PFSK-1 (cell line): Measurements from ENCODE around the gene BIRC7.

Experiments used
- FOXP2 ChIP-seq: optimal IDR thresholded peaks from 2 replicates; pipeline ENCODE3; 2011; ENCODE audit warnings: borderline replicate concordance, control low read depth, inconsistent platforms; ENCODE audit not compliant: insufficient read depth; ENCODE audit errors: extremely low read length, extremely low read depth
- POLR2AphosphoS5 ChIP-seq: IDR thresholded peaks from 2 replicates; pipeline ENCODE4 v1.6.1; 2012; ENCODE audit warnings: low read depth, mild to moderate bottlenecking, control low read depth, low read length, moderate library complexity
- REST ChIP-seq, 2 experiments: IDR thresholded peaks; 2 replicates each; pipeline versions ENCODE4 v1.6.1 to v1.8.0; 2011 to 2012; ENCODE audit warnings: low read depth in 2 of 2, low read length in 2 of 2, control low read depth in 1 of 2, inconsistent platforms in 1 of 2, mild to moderate bottlenecking in 1 of 2, moderate library complexity in 1 of 2; ENCODE audit not compliant: insufficient read depth in 1 of 2
- SIN3A ChIP-seq: IDR thresholded peaks from 2 replicates; pipeline ENCODE4 v1.6.1; 2012; ENCODE audit warnings: mild to moderate bottlenecking, low read length, moderate library complexity, borderline replicate concordance; ENCODE audit not compliant: insufficient read depth
- TAF1 ChIP-seq: IDR thresholded peaks from 2 replicates; pipeline ENCODE4 v1.6.1; 2012; ENCODE audit warnings: low read length, control low read depth, borderline replicate concordance; ENCODE audit not compliant: insufficient read depth

The BIRC7 gene

DNA sequence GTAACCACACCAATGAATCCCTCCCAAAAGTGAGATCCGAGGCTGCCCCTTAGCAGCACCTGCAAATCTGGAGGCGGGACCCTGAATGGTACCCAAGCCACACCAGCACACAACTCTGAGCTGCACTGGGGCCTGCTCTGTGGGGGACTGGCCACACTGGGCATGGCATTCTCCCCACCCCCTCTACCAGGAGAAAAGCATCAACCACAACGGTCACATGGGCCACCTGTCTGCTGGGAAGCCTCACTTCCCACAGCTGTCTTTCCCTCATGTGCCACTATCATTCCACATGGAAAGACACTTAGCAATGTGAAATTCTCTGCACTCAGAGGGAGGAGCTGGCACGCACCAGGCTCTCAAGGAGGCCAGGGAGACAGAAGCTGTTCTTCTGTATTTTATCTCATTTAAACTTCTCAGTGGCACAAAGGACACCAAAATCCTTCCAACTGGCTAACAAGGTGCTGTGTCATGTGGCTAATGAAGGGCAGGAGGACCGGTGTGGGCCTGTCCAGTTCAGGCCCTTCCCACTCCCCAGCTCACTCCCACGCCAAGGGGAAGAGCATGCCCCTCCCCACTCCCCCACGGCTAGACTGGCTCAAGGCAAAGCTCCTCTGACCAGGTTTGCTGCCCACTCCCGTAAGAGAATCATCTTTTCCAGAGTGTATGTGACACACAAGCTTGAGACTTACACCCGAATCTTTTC lies 38.8 kb upstream of the BIRC7 start:
- TF ChIP-seq POLR2AphosphoS5 (no peak), REST (IDR thresholded peaks at IDR 0.05; ENCODE audit: insufficient read depth in 1 of 2, low read depth in 2 of 2, low read length in 2 of 2) (no peak), FOXP2 (no peak), SIN3A (no peak), TAF1 (no peak)

GRCh38 chr20:63198606-63199005 lies 37.1 kb upstream of the BIRC7 start:
- TF ChIP-seq FOXP2 (no peak), POLR2AphosphoS5 (no peak), SIN3A (no peak), REST (IDR thresholded peaks at IDR 0.05; ENCODE audit: insufficient read depth in 1 of 2, low read depth in 2 of 2, low read length in 2 of 2) (no peak), TAF1 (no peak)

- TF ChIP-seq SIN3A = no peak
- no peak for TF ChIP-seq TAF1
- TF ChIP-seq REST (IDR thresholded peaks at IDR 0.05; ENCODE audit: insufficient read depth in 1 of 2, low read depth in 2 of 2, low read length in 2 of 2) = no peak
- TF ChIP-seq POLR2AphosphoS5 = no peak
- no peak for TF ChIP-seq FOXP2
Observed at GRCh38 chr20:63202021-63202420, 33.7 kb upstream of the BIRC7 start.

GRCh38 chr20:63202811-63203526 lies 32.7 kb upstream of the BIRC7 start:
- TF ChIP-seq FOXP2 = no peak
- TF ChIP-seq TAF1 = no peak
- no peak for TF ChIP-seq REST (IDR thresholded peaks at IDR 0.05; ENCODE audit: insufficient read depth in 1 of 2, low read depth in 2 of 2, low read length in 2 of 2)
- TF ChIP-seq POLR2AphosphoS5 = no peak
- no peak for TF ChIP-seq SIN3A
